ENCODE results near the gene SLC27A4. TPM values are rescaled to one million over a fixed set of nuclear protein-coding genes. Genes with fewer than 3 reads are reported as not detected.

The SLC27A4 gene
- total and polyA plus RNA-seq, 10 of the 15 experiments (the other 5 are each of a cell fraction or from before 2014, with no cell fraction given): 0.13 to 14.0 (median 7.6) TPM

DNA sequence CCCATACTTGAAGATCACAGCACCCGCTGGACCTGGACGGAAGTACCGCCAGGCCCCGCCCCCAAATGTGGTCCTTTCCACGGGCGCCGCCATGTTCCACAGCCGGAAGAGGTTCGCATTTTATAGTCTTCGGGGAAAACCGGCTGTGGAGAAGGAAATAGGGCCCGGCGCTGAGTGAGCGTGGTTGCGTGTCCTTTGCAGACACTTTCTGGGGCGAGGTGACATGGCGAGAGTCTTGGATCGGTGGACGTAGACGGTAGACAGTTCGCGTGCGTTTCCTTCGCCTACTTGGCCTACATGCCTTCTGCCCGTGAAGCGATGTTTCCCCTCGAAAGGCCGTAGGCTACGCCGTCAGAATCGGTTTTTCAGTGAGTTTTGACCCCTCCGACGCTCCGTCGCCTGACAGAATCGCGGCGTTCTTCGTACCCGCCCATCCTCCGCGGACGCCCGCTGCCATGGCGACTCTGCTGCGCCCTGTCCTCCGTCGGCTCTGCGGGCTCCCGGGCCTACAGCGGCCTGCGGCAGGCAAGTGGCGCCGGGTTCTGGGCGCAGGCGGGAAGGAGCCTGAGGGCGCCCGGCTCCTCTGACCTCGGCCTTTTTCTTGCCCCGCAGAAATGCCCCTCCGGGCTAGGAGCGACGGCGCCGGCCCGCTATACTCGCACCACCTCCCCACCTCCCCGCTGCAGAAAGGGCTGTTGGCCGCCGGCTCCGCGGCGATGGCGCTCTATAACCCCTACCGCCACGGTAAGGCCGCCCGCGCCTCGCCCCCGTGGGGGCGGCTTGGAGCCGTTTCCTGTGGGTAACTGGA lies 17.7 kb upstream of the SLC27A4 start, which contains the start of the genes COQ4 and TRUB2 (continued):
- TF ChIP-seq SIN3A (IDR thresholded peaks at IDR 0.05; ENCODE audit: low read depth, low read length) (peak; percentile 99), FOS (IDR thresholded peaks at IDR 0.05; ENCODE audit: borderline replicate concordance, extremely low read depth, insufficient read length) (no peak), TCF3 (IDR thresholded peaks at IDR 0.05; ENCODE audit: borderline replicate concordance, insufficient read depth, low read depth, low read length) (0 out of 2 replicates have a peak, but pooled peaks have one; percentile 16), KLF5 (IDR thresholded peaks at IDR 0.05; ENCODE audit: partially characterized antibody) (peak; percentile 80), MXI1 (IDR thresholded peaks at IDR 0.05; ENCODE audit: low read depth, low read length) (peak; percentile 100), NR2C2 (IDR thresholded peaks at IDR 0.05; ENCODE audit: borderline replicate concordance, control insufficient read depth, insufficient read length, low read depth) (no peak)
- TF ChIP-seq, protein P1, sequence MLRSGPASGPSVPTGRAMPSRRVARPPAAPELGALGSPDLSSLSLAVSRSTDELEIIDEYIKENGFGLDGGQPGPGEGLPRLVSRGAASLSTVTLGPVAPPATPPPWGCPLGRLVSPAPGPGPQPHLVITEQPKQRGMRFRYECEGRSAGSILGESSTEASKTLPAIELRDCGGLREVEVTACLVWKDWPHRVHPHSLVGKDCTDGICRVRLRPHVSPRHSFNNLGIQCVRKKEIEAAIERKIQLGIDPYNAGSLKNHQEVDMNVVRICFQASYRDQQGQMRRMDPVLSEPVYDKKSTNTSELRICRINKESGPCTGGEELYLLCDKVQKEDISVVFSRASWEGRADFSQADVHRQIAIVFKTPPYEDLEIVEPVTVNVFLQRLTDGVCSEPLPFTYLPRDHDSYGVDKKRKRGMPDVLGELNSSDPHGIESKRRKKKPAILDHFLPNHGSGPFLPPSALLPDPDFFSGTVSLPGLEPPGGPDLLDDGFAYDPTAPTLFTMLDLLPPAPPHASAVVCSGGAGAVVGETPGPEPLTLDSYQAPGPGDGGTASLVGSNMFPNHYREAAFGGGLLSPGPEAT (IDR thresholded peaks at IDR 0.05; ENCODE audit: low read depth): peak; percentile 99

DNA sequence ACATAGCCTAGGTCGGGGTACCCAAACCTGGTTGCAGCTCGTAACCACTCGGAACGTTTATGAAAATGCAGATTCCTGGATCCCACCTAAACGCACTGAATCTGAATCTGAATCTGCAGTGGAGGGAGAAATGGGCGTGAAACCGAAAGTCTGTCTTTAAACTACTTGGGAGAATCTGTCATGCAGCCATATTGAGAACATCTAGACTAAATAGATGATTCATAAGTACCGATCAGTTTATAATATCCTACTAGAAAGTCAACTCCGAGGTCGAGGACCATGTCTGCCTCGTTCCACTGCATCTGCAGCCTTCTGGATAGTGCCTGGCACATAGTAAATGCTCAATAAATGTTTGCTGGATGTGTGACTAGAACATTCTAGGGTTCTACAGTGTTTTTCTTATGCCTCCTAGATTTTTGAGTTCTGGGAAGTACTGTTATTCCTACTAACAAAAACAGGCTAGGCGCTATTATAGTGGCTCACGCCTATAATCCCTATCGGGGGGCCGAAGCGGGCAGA lies 17.1 kb upstream of the SLC27A4 start:
- ATAC-seq (peak; percentile 6), DNase-seq (ENCODE audit: low read depth, low spot score) (no peak), FAIRE-seq (no peak)
- Histone ChIP-seq H3K4me2 (ENCODE audit: control insufficient read depth, insufficient read depth) (peak overlapping the region; percentile 72), H3K79me2 (ENCODE audit: control insufficient read depth, insufficient read depth, low read length) (peaks cover 29% of the 10 kb centered on the region), H2AFZ (ENCODE audit: control insufficient read depth, low read depth, low read length) (peak overlapping the region; percentile 95), H3K4me1 (ENCODE audit: control insufficient read depth, insufficient read depth, low read length) (peaks cover 6% of the 10 kb centered on the region), H3K9me3 (replicated peaks; ENCODE audit: control insufficient read depth, insufficient read depth, low read length) (no peaks in the 10 kb centered on the region), H4K20me1 (ENCODE audit: control insufficient read depth, insufficient read depth) (no peaks in the 10 kb centered on the region), H3K27me3 (replicated peaks in 1 of 2; ENCODE audit: control insufficient read depth in 2 of 2, insufficient read depth in 2 of 2, low read length in 1 of 2) (no peaks in the 10 kb centered on the region), H3K36me3 (ENCODE audit: control insufficient read depth in 2 of 2, insufficient read depth in 2 of 2, low read length in 1 of 2) (peaks cover 1 to 8% of the 10 kb centered on the region in 2 experiments), H3K4me3 (peak overlapping the region; percentile 96), H3K27ac (ENCODE audit: control insufficient read depth, insufficient read depth) (peak overlapping the region; percentile 45), H3K9ac (ENCODE audit: control insufficient read depth, insufficient read depth, low read length) (peak overlapping the region; percentile 65)
- SMC1A ChIA-PET (ENCODE audit: uncharacterized antibody, unreplicated experiment): no interaction called here
- TF ChIP-seq TARDBP (IDR thresholded peaks at IDR 0.05; ENCODE audit: borderline replicate concordance): no peak
- TF ChIP-seq RAD51 (IDR thresholded peaks at IDR 0.05): no peak
- no peak for TF ChIP-seq RFX5 (IDR thresholded peaks at IDR 0.05; ENCODE audit: low read depth, low read length)
- TF ChIP-seq ZSCAN29 (IDR thresholded peaks at IDR 0.05): no peak
- POLR2A ChIA-PET: interaction anchor here (0.6 kb wide), 1 partner anchor 54 kb away, joined by 4 read pairs; no protein-coding TSS in a partner anchor
- in situ Hi-C loops (cut with MboI): no loop called here
- intact Hi-C loops (cut with micrococcal nuclease; ENCODE audit: unreplicated experiment): no loop called here
- 15% methylated on average over 16 of the region's 16 CpGs for WGBS (ENCODE audit: insufficient coverage, insufficient replicate concordance, low lambda C conversion rate, missing lambda C conversion rate)
- BruUV-seq (replicated peaks): TSS peak; percentile 76
- CTCF ChIA-PET: interaction anchor here (1.3 to 2.6 kb wide), 4 partner anchors 8 to 39 kb away, joined by 3 to 8 read pairs (median 4); no protein-coding TSS in a partner anchor
- RAD21 ChIA-PET (ENCODE audit: unreplicated experiment): no interaction called here

Measured in GM12878 (cell line).